HG02852 (cell line): ENCODE results near the gene COA5.
"Not testable (repeated sequence)": the region's sequence is repeated elsewhere in the genome, so short reads cannot be mapped to it uniquely, and the experiment has no call there.

Experiments used
- ATAC-seq: cut with Tn5 transposase; IDR thresholded peaks from one replicate; pipeline ENCODE4 v1.9.1; 2021; ENCODE audit warnings: mild to moderate bottlenecking, moderate library complexity; ENCODE audit not compliant: unreplicated experiment

COA5 gene

DNA sequence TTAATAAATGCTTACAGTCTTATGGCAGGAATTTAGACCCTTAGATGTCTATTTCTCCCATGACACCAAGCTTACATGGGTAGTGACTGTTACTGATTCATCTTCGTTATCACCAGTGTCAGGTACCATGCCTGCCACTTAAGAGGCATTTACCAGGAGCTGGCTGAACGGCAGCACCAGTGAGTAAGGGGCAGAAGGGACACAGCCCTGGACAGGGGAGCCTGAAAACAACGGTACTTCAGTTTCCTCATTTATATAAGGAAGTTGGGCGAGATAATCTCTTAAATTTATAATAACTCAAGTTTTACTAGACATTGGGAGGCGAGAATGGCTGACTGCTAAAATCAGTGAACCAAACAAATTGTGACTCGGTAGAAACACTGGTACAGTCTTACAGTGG lies 1.2 kb downstream of the COA5 start:
- ATAC-seq, result no peak

- no peak for ATAC-seq
These were observed 1.9 kb downstream of the COA5 start for GRCh38 chr2:98606431-98606830.

DNA sequence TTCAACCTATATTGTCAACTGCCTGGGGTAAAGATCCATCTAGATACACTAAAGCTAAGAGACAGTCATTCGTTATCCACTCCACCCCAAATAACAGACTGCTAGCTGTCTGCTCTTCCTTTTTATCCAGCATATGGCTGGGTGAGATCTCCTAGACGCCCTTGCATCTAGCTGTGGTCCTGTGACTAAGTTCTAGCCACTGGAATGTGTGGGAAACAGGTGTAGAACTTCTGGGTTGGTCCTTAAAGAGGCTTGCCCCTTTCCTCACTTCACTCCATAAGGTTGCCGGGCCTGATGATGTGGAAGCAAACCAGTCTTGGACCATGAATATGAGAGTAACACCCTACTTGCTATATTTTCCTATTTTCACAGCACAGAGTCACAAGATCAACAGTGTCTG lies 3.2 kb downstream of the COA5 start:
- no peak for ATAC-seq

- ATAC-seq, result no peak
These were observed 3.8 kb downstream of the COA5 start for GRCh38 chr2:98604547-98604946.

DNA sequence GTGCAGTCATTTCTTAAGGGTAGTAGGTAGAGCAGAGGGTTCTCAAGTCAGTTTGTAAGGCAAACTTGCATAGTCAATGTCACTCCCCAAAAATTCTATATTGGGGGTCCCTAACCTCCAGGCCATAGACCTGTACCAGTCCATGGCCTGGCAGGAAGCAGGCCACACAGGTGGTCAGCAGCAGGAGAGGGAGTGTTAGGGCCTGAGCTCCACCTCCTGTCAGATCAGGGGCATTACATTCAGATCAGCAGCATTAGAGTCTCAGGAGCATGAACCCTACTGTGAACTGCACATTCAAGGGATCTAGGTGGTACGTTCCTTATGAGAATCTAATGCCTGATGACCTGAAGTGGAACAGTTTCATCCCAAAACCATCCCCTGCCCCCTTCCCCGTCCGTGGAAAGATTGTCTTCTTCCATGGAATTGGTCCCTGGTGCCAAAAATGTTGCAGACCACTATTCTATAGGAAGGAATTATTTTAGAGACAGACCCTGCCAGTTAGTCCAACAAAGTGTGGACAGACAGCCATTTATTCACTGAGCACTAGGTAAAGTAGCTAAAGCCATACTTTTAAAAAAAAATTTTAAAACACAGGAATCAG lies 6.7 kb downstream of the COA5 start:
- peak; percentile 69 for ATAC-seq

GRCh38 chr2:98598781-98599428 lies 9.4 kb downstream of the COA5 start:
- no peak for ATAC-seq

DNA sequence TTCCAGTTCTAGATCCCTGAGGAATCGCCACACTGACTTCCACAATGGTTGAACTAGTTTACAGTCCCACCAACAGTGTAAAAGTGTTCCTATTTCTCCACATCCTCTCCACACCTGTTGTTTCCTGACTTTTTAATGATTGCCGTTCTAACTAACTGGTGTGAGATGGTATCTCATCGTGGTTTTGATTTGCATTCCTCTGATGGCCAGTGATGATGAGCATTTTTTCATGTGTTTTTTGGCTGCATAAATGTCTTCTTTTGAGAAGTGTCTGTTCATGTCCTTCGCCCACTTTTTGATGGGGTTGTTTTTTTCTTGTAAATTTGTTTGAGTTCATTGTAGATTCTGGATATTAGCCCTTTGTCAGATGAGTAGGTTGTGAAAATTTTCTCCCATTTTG lies 13.6 kb downstream of the COA5 start:
- not testable (repeated sequence) for ATAC-seq

DNA sequence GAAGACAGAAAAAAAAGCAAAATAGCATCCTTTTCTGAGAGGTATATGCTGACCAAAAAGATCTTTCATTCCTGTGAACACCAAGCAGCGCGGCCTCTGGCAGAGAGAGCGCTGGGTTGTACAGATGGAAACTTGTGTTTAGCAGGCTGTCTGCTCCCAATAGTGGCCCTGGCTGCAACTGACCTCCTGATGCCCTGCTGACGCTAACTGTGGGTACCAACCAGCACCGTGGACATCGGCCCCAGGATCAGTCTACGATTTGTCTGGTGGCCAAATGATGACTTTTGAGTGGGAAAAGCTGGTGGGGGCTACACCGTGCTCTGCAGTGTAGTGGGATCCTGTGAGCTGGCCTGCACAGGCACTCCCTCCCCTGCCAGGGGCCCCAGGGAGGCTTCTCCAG lies 15.7 kb downstream of the COA5 start:
- no peak for ATAC-seq

DNA sequence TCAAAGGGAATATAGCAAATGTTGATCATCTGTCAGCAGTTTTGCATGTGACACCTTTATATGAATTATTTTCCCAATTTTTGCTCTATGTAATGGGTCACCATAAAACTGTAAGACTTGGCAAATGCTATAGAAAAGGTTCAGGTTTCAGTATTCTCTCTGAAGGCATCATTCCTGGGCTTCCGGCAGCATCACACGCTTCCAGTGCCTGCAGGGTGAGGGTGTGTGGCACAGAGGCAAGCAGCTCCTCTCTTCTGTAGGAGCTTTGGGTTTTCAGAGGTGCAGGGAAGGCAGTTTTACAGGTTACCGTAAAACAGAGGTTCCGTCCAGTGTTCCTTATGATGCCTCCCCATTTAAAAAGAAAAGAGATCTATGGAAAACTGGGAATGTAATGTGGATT lies 18.8 kb downstream of the COA5 start:
- ATAC-seq, result no peak

- ATAC-seq, result no peak
These were observed 19.4 kb downstream of the COA5 start for GRCh38 chr2:98588880-98589431.

- ATAC-seq, result no peak
These were observed 21.7 kb downstream of the COA5 start for GRCh38 chr2:98586551-98587140.

DNA sequence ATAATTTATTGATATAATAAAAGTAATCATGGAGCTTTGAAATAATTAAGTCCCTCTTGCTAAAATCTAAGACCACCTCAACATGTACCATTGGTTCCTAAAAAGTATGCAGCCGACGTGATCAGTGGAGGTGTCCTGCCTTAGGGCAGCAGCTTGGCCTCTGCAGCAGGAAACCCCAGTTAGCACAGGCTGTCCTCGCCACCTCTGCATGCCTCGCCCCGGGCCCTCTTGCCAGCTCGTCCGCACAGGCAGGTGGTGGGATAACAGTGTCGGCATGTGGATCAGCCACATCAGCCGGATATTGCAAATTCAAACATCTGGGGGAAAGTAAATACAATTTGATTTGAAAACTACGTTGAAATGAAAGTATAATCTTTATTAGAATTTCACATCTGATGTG lies 22.9 kb downstream of the COA5 start:
- no peak for ATAC-seq

DNA sequence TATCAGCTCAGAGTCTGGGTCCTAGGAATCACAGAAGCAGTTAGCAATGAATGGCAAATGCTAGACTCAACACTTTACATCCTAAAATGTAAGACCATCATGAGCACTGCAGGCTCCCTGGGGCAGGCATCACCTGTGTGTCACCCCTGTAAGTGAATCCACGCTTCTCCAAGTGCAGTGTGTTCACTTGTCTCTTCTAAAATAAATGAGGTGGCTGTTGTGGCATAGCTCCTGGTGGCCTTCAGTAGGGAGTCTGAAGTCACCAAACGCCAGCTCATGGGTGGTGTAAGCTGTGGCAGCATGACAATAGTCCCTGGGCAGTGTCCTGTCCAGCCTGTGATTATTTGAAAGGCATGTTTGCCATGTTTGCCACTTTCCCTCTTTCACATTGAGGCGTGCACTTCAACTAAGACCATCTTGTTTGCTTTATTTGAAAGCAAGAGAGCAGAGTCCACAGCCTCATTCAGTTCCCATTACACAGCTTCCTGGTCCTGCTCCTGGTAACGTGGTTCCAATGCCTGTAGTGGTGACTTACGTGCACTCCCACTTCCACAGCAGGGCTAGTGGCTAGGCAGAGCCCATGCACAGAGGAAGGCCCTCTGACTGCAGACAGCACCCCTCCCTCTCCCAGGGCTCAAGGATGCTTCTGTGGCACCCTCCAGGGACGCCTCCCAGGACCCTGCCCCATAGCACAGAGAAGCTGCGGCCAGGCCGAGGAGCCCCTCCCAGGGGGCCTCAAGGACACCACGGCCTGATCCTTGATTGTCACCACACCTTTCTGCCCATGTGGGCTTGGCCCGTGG lies 24.3 kb downstream of the COA5 start:
- no peak for ATAC-seq

GRCh38 chr2:98583276-98583675 lies 25.0 kb downstream of the COA5 start:
- ATAC-seq, result no peak

- ATAC-seq, result no peak
These were observed 25.8 kb downstream of the COA5 start for GRCh38 chr2:98582523-98582922.

- ATAC-seq, result no peak
These were observed 27.5 kb downstream of the COA5 start for GRCh38 chr2:98580656-98581284.

DNA sequence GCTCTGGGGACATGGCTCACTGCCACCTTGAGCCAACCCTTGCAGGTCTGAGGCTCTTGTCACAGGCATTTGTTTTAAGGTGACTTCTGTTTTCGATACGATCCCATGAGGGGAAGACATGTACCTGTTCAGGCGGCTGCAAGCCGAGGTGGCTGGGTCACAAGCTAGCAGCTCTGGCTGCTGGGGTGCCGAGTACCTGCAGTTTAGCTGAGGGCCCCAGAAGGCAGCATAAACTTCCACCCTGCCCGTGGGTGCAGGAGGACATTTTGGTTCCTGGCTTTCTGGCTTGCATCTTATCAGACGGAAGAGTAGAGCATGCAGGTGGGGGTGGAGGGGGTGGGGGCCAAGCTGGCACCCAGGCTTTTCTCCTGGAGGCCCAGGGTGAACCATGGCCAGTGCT lies 28.4 kb downstream of the COA5 start:
- no peak for ATAC-seq

DNA sequence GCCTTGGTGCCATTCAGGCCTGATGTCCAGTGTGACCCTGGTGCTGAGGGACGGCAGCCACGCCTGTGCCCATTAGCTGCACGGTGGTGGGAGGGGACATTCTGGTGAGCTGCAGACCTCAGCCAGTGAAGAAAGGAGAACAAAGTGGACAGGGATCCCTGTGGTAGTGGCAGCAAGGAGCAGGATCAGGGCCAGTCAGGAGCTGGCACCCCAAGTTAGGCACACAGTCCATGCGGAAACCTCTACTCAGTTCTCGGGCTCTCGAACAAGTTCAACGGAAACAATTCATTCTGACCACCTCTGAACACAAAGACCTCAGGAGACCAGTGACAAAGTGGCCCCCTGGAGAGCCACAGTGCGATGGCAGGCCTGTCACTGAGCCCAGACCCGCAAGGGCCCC lies 30.1 kb downstream of the COA5 start:
- no peak for ATAC-seq

DNA sequence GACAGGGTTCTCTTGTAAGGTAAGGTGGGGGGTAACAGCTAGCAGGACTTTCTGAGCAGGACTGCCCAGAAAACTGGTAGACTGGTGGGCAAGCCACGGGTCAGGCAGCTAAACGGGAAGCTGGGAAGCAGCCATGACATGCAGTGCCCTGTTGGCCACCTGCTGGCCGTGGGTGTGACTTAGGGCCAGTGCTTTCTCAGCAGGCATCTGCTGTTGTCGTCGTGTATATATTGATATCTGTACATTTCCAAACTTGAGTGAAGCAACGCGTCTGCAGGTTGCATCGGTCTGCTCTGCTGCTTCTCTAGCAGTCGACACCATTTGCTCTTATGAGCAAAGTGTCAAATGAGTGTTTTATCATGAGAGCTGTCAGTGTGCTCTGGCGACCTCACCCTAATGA lies 31.0 kb downstream of the COA5 start:
- no peak for ATAC-seq

DNA sequence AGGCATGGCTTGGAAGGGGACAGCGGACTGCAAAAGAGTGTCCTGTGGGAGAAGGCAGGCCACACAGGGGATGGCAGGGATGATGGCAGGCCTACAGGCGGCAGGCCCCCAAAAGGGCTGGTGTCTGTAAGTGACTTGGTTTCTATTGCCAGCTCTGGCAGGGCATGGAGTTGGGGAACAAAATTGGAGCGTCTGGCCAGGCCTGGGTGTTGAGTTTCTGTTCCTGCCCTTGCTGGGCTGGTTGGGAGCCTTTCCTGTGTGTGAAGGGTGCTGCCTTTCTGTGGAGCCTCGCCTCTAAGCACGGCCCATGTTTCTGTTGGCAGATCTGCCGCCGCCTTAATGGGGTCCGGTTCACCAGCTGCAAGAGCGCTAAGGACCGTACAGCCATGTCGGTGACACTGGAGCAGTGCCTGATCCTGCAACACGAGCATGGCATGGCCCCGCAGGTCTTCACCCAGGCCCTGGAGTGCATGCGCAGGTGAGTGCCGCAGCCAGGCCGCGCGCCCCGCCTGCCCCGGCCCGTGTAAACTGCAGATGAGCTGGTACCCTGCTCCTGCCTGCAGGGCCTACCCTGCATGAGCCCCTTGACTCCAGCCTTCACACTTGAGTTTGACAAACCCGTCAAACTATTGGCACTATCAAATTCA lies 31.5 kb downstream of the COA5 start:
- ATAC-seq, result no peak

GRCh38 chr2:98573426-98573825 lies 34.9 kb downstream of the COA5 start:
- no peak for ATAC-seq
